ENCODE data around the gene PHOSPHO1. TPM values are rescaled to one million over a fixed set of nuclear protein-coding genes. Genes with fewer than 3 reads are reported as not detected.

The PHOSPHO1 gene
- total RNA-seq, 1 experiment from 2014 or later: 0.48 TPM

- no peak for TF ChIP-seq CTCF (IDR thresholded peaks at IDR 0.05; ENCODE audit: insufficient read depth in 1 of 2, low read depth in 1 of 2, low read length in 1 of 2, severe bottlenecking in 1 of 2, unreplicated experiment in 1 of 2)
- peaks cover 1% of the 10 kb centered on the region; the same call in 1 of the 2 replicates for H3K4me1 ChIP-seq
- H3K9me3 Mint-ChIP-seq (ENCODE audit: unreplicated experiment): no peaks in the 10 kb centered on the region
- H3K4me1 Mint-ChIP-seq (ENCODE audit: low read depth, unreplicated experiment): peaks cover 4% of the 10 kb centered on the region
- no peaks in the 10 kb centered on the region for H3K36me3 ChIP-seq (ENCODE audit: control insufficient read depth, insufficient read depth, low read length)
- no peaks in the 10 kb centered on the region for H3K36me3 Mint-ChIP-seq (ENCODE audit: insufficient read depth, unreplicated experiment)
- no peaks in the 10 kb centered on the region for H3K9me3 ChIP-seq
- H3K27ac Mint-ChIP-seq (ENCODE audit: unreplicated experiment): no peak overlapping the region
- CTCF ChIA-PET: interaction anchor here (0.7 to 1.5 kb wide), 2 partner anchors 9 to 13 kb away, joined by 3 to 4 read pairs; no protein-coding TSS in a partner anchor
- H3K4me3 ChIP-seq (ENCODE audit: low read depth, low read length): no peak overlapping the region
- intact Hi-C loops (cut with micrococcal nuclease; ENCODE audit: unreplicated experiment): no loop called here
- H3K4me3 Mint-ChIP-seq (ENCODE audit: unreplicated experiment): no peak overlapping the region
- no TSS peak for BruUV-seq (replicated peaks)
- POLR2A ChIA-PET: interaction anchor here (0.6 kb wide), 1 partner anchor 173 kb away, joined by 3 read pairs; no protein-coding TSS in a partner anchor
- H3K27me3 ChIP-seq (replicated peaks; ENCODE audit: control insufficient read depth, insufficient read depth, low read length): 0 out of 2 replicates have a peak, but pooled peaks cover 2% of the 10 kb centered on the region
- DNase-seq: peak in 1 of 2 experiments; percentile 41
- peaks cover 3% of the 10 kb centered on the region for H3K27me3 Mint-ChIP-seq (ENCODE audit: insufficient read depth, unreplicated experiment)
Measured at GRCh38 chr17:49217651-49218413, 12.8 kb downstream of the PHOSPHO1 start.

GRCh38 chr17:49216953-49217650, 13.5 kb downstream of the PHOSPHO1 start:
- ChIA-PET POLR2A (no interaction called here), CTCF (interaction anchor here (0.7 to 1.5 kb wide), 2 partner anchors 9 to 12 kb away, joined by 3 to 4 read pairs; no protein-coding TSS in a partner anchor)
- Histone ChIP-seq H3K9me3 (no peaks in the 10 kb centered on the region), H3K4me3 (ENCODE audit: low read depth, low read length) (no peak overlapping the region), H3K4me1 (no peaks in the 10 kb centered on the region), H3K36me3 (ENCODE audit: control insufficient read depth, insufficient read depth, low read length) (no peaks in the 10 kb centered on the region), H3K27me3 (replicated peaks; ENCODE audit: control insufficient read depth, insufficient read depth, low read length) (no peaks in the 10 kb centered on the region)
- Mint-ChIP-seq H3K9me3 (ENCODE audit: unreplicated experiment) (no peaks in the 10 kb centered on the region), H3K36me3 (ENCODE audit: insufficient read depth, unreplicated experiment) (no peaks in the 10 kb centered on the region), H3K27ac (ENCODE audit: unreplicated experiment) (no peak overlapping the region), H3K4me1 (ENCODE audit: low read depth, unreplicated experiment) (no peaks in the 10 kb centered on the region), H3K27me3 (ENCODE audit: insufficient read depth, unreplicated experiment) (no peaks in the 10 kb centered on the region), H3K4me3 (ENCODE audit: unreplicated experiment) (no peak overlapping the region)
- DNase-seq: peak in 1 of 2 experiments; percentile 33
- intact Hi-C loops (cut with micrococcal nuclease; ENCODE audit: unreplicated experiment): no loop called here
- BruUV-seq (replicated peaks): no TSS peak
- no peak for TF ChIP-seq CTCF (IDR thresholded peaks at IDR 0.05; ENCODE audit: insufficient read depth in 1 of 2, low read depth in 1 of 2, low read length in 1 of 2, severe bottlenecking in 1 of 2, unreplicated experiment in 1 of 2)

- DNase-seq: peak in 1 of 2 experiments; percentile 33
- Mint-ChIP-seq H3K27me3 (ENCODE audit: insufficient read depth, unreplicated experiment) (no peaks in the 10 kb centered on the region), H3K4me1 (ENCODE audit: low read depth, unreplicated experiment) (no peaks in the 10 kb centered on the region), H3K36me3 (ENCODE audit: insufficient read depth, unreplicated experiment) (no peaks in the 10 kb centered on the region), H3K27ac (ENCODE audit: unreplicated experiment) (no peak overlapping the region), H3K9me3 (ENCODE audit: unreplicated experiment) (no peaks in the 10 kb centered on the region), H3K4me3 (ENCODE audit: unreplicated experiment) (no peak overlapping the region)
- Histone ChIP-seq H3K9me3 (no peaks in the 10 kb centered on the region), H3K4me1 (no peaks in the 10 kb centered on the region), H3K27me3 (replicated peaks; ENCODE audit: control insufficient read depth, insufficient read depth, low read length) (no peaks in the 10 kb centered on the region), H3K4me3 (ENCODE audit: low read depth, low read length) (no peak overlapping the region), H3K36me3 (ENCODE audit: control insufficient read depth, insufficient read depth, low read length) (no peaks in the 10 kb centered on the region)
- POLR2A ChIA-PET: no interaction called here
- intact Hi-C loops (cut with micrococcal nuclease; ENCODE audit: unreplicated experiment): no loop called here
- BruUV-seq (replicated peaks): no TSS peak
- CTCF ChIA-PET: interaction anchor here (1.5 kb wide), 1 partner anchor 10 kb away, joined by 3 read pairs; no protein-coding TSS in a partner anchor
- TF ChIP-seq CTCF (IDR thresholded peaks at IDR 0.05; ENCODE audit: insufficient read depth in 1 of 2, low read depth in 1 of 2, low read length in 1 of 2, severe bottlenecking in 1 of 2, unreplicated experiment in 1 of 2): no peak
Measured at GRCh38 chr17:49216482-49216881, 14.1 kb downstream of the PHOSPHO1 start.
